Activated CD8-positive, alpha-beta memory T cell treated with anti-CD3 and anti-CD28 coated beads, Interleukin-2, amount 50 U/mL, for 24 hours (primary cell): ENCODE measurements around the gene ATP5PO.
"Not testable (repeated sequence)": the region's sequence is repeated elsewhere in the genome, so short reads cannot be mapped to it uniquely, and the experiment has no call there.

Source experiments
- DNase-seq: peaks from one replicate; pipeline ENCODE4 v3.0.0-alpha.2; 2020; ENCODE audit errors: extremely low read depth

The ATP5PO gene

DNA sequence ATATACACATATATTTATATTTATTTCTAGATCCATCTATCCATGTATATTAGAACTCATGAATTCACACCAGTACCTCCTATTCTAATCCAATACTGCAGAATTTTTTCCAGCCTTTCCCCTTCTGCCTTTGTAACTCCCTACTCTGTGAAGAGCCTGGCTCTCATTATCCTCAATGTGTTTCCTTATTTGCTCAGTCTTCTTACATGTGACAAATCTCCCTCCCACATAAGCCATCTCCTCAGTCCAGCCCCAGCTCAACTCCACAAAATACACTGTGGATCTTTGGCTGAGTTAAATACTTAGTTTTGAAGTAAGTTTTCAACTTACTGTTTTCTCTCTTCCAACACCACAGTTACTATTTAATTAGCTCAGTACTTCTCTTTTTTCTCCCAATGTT, 45.7 kb downstream of the ATP5PO start:
- no peak for DNase-seq

DNA sequence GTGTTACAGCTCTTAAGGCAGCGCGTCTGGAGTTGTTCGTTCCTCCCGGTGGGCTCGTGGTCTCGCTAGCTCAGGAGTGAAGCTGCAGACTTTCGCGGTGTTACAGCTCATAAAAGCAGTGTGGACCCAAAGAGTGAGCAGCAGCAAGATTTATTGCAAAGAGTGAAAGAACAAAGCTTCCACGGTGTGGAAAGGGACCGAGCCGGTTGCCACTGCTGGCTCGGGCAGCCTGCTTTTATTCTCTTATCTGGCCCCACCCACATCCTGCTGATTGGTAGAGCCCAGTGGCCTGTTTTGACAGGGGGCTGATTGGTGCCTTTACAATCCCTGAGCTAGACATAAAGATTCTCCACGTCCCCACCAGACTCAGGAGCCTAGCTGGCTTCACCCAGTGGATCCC, 47.7 kb downstream of the ATP5PO start:
- DNase-seq: not testable (repeated sequence)

DNA sequence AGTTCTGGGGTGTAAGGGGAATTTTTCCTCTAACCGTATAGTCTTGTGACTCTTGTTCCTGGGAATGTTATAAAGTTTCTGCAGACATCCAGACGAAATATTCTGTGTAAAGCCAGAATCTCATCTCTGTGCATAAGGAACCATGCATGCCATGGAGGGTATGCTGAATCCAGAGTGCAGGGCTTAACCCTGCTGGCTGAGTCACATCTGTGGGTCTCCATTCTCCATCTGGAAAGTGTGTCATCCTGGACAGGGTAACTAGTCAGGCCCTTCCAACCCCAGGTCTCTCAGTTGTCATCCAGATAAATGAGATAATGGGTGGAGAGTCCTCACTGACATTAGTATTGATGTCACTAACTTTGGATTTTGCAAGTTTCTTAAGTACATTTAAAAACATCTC, 48.8 kb downstream of the ATP5PO start:
- no peak for DNase-seq

DNA sequence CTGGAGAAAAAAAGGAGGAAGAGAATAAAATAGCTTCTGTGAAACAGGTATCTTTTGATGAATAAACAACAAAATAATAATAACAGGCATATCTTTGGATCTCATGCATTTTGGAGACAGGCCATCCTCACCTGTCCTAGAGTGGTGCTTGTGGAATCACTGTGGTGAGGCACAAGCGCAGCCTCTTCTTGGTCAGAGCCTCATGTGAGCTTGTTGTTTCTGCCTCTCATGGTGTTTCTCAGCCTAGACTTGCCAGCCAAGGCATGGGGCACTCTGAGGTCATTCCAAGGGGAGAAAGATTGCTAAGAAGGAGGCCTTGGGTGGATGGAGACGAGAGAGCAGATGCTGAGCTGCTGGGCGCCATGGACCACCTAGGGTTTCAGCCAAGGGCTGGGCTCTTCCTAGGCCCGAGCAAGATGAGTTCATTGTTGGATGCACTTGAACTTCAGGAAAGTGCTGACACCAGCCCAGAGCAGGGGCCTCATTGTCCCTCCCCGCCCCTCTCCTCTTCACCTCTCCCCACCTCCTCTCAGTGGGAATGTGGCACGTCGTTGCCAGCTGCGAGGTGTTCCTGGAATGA, 49.5 kb downstream of the ATP5PO start:
- no peak for DNase-seq

DNA sequence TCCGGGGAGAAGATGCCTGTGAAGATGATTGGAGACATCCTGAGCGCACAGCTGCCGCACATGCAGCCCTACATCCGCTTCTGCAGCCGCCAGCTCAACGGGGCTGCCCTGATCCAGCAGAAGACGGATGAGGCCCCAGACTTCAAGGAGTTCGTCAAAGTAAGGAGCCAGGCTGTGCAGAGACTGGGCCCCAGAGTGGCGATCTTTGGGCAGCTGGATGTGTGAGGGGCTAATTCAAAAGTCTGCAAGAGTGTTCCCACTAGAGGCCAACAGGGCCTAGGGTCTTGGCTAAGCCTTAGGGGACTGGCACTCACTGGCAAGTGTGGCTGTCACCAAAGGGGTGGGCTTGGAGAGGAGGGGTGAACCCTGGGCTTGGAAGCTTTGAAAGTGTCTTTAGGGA, 50.4 kb downstream of the ATP5PO start:
- no peak for DNase-seq

DNA sequence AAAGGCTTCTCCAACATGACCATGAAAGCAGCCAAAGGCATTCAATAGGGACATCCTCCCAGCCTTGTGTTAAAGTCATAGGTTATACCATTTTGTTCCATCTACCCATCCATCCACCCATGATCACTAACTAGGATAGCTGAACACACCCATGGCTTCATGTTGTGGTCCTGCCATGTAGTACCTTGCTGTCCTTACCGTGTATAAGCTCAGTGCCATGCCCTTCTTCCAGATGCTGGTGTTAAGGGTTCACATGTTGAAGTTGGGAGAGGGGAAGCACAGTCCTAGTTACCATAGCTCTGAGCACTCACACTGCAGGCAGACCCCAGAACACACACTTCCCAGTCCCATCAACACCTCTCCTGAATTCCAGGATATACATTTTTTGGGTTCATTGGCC, 51.5 kb downstream of the ATP5PO start:
- DNase-seq: no peak

DNA sequence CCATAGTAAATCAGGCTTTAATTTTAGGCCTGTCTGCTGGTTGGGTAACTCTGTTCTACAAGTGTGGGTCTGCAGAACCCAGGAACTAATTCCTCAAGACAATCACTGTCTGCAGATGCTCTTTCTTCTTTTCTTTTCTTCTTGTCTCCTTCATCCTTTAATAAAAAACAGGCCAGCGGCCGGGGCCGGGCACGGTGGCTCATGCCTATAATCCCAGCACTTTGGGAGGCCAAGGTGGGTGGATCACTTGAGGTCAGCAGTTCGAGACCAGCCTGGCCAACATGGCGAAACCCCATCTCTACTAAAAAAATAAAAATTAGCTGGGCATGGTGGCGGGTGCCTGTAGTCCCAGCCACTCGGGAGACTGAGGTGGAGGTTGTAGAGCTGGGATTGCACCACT, 52.4 kb downstream of the ATP5PO start:
- DNase-seq: not testable (repeated sequence)

DNA sequence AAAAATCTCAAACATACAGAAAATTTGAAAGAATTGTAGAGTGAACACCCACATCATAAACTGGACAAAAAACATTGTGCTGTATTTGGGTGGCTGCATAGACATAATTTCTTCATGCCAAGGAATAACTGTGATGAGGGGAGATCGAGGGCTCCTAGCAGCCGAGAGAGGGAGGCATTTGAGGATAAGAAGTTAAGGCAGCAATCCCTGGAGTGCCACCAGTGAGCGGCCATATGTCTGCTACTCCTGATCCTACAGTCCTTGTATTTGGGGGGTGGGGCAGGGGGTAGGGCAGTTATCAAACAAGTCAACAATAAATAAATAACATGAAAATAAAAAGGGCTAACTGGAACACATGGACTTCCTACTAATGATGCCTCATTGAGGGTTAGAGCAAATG, 54.5 kb downstream of the ATP5PO start:
- no peak for DNase-seq

DNA sequence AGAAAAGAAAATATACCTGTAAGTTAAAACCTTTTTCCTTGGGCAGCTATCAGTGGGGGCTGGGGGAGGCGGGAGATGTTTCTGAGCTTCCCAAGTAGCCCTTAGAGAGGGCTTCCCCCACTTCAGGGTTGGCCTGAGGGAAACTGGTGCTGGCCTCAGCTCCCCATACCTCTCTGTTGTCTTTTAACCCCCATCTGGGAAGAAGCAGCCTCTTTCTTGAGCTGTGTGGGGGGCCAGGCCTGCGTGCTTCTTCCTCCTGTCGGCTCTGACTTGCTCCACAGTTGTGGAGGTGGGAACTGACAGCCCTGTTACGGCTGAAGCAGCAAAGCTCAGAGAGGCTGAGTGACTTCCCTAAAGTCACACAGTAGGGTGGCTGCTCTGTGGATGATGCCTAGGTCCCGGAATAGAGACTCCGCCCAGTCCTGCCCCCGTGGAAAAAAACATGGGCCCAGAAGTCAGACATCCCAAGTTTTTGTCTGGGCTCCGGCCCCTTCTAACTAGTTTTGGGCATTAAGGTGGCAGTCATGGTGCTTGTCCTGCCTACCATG, 55.2 kb downstream of the ATP5PO start:
- no peak for DNase-seq

DNA sequence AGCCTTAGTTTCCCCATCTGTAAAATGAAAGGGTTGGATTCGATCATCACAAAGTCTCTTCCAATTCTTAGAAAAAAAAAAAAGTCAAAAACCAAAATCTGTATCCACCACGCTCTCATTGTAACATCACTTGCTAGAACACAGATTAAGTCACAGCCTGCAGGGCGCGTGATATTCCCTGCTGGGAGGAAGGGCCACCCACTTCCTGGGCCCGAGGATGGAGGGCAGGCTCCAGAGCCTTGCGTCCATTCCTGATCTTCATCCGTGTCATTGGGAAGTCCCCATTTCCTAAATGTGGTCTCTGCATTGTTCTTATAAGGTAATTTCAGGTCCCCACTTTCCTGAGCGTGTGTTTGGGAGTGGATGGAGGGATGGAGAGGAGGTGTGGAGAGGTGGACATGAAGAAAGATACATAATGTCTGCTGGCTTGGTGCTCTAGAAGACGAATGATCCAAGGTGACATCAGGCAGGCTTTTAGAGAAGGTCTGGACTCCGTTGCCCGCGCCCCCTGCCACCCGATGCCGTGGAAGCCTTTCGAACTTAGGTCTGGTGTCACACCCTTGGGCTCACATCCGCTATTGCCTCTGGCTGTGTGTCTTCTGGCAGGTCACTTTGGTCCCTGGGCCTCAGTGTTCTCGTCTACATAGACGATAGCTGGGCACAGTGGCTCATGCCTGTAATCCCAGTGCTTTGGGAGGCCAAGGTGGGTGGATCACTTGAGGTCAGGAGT, 56.1 kb downstream of the ATP5PO start:
- no peak for DNase-seq

DNA sequence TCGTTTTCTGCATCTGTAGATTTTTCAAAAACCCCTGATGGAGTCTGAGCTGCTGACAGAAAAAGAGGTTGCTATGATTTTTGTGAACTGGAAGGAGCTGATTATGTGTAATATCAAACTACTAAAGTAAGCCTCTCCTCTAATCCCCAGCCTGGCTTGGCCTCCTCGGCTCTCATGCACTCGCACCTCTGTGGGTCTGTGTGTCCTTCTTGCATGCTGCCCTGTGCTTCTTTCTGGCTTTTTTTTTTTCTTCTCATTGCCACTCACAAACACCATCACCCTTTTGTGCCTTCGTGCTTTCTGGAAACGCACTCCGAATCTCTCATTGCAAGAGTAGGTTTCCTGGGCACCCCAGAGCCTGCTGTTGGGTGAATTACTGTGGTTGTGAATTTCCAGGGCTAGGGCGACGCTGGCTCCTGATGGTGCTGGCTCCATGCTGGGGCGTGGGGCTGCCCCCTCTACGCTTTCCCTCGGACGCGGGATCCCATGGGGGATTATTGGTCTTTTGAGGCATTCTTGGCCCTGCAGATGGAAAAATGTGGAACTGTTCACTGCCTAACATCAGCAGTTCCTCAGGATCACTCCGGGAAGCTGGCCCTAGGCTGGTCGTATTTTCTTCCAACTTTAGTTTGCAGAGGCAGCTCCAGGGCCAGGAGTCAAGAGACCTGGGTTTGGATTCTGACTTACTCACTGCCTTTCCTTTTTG, 56.8 kb downstream of the ATP5PO start:
- no peak for DNase-seq

DNA sequence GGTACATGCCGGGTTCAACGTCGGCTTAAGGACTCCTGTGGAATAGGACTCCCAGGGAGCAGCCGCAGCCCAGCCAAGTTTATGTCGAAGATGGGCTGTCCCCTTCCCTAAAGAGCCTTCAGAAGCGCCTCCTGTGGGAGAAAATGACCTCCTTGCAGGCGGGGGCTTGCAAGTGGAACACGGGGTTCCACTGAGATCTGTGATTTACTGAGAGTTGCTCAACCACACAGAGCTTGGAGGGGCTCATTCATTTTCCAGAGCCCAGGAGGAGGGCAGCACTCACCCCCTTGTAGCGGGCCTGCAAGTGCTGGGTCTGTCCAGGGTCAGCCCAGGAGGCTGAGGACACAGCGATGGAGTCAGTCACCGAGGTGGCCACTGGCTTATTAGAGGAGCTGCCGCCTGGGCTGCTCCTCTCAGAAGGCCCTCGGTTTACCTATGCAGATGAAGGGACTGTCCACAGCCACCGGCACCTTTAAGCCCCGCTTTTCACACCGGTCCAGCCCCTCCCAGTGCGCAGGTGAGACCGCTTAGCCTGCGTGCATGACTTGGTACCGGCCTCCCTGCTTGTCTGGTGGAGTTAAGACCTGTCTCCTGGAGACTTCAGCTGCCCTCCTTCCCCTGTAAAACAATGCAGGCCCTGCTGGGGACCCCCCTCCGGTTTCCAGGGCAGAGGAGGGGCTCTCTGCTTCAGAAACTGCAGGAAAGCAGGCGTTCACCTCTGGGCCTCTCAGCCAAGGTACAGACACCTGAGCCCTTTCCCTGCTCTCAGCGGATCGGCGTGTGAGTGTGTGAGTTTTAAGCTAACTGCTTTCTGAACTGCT, 57.5 kb downstream of the ATP5PO start:
- no peak for DNase-seq

DNA sequence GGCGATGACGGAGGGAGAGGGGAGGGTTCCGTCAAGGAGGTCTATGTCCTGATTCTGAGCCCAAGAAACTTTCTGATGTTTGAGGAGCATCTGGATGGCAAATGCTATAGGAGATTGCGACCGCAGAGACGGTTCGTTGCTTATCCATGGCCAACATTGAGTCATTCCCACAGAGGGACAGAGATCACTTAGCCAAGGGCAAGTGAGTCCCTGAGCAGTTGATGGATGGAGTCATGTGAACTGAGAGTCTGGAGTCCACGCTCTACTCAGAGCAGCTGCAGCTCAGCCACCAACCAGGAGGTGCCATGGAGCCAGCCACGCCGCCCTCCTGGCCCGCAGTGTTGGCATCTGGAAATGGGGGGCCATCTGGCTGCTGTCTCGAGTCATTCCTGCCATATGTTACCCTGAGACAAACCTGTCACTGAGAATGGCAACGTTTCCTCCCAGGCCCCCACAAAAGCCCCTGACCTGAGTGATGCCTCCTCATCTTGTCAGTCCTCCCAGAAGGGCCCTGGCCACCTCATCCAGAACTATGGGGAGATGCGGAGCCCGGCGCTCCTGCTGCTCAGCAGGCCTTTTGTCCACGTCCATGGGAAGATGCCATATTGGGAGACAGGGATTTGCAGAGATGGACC, 58.6 kb downstream of the ATP5PO start:
- DNase-seq: no peak

DNA sequence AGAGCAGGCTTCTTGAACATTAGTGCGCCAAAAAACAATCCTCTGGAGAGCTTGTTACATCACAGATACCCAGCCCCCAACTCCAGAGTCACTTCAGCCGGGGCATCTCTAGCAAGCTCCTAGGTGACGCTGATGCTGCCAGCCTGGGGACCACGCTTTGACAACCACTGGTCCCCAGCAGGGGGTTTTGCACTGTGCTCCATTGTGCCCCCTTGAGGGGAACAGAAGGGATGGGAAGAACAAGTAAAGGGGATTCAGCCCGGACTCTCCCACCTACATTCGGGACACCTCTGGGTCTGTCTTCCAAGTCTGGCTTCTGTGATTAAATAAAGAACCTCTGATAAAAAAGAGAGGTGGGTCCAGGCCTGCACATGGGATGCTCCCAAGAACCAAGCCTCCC, 60.4 kb downstream of the ATP5PO start:
- no peak for DNase-seq

DNA sequence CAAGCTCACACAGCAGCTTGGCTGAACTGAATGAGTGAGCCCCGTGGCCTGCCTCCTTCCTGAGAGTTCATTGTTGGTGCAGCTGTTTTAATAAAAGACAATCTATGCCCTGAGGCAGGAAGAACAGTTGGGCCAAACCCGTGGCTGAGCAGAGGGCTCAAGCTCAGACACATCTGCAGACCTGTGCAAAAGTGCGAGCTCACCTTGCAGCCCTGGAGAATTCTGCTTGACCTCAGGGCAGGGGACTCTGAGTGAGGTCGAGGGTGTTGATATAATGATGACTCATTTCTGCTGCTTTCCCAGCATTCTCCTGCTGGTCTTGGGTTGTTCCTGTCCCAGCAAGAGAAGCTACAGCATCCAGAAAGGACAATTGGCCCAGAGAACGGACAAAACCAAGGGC, 61.0 kb downstream of the ATP5PO start:
- no peak for DNase-seq
